ENCODE data around the gene MLF1. TPM values are rescaled to one million over a fixed set of nuclear protein-coding genes. Genes with fewer than 3 reads are reported as not detected.

MLF1 gene
- total and polyA plus RNA-seq, 2 of the 4 experiments (the other 2 are of a cell fraction) = 4.7 to 5.2 TPM

DNA sequence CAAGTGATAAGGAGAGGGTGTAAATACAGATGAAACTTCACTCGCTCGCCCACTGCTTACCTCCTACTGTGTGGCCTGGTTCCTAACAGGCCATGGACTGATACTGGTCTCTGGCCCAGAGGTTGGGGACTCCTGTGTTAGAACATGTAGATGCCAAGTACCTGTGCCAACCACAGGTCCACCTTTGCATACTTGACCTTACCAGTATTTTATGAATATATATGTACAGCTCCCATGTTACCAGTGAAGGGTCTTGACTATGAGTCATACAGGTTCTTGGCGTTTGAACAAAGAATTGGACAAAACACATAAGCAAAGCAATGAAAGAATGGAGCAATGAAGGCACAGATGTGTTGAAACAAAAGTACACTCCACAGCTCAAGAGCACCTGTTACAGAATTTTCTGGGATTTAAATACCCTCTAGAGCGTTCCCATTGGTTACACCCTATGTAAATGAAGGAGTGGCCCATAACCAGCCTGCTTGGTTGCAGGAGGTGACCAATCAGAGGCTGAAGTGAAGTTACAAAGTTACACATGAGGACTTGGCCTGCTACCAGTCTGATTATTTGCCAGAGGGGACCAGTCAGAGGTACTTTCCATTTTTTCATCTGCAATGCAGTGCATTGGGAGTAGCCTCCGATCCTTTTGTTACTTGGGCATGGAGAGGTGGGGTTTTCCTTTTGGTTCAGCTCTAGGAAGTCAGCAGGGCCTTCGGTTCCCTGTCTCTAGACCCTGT is 71.6 kb downstream of the MLF1 start:
- WGBS, 2 experiments (ENCODE audit: extremely low coverage in 2 of 2, insufficient read length in 1 of 2) = no CpG with 5 or more reads among the region's 6 CpGs
- intact Hi-C loops (cut with micrococcal nuclease) = loop anchor here (5.0 to 10.0 kb wide), 4 partner anchors 70 to 1025 kb away; partner anchors contain the start of genes MLF1 and SHOX2
- CTCF ChIA-PET = interaction anchor here (2.9 kb wide), 1 partner anchor 17 kb away, joined by 9 read pairs; no protein-coding TSS in a partner anchor

More for the DNA sequence above, 71.6 kb downstream of the MLF1 start:
- TF ChIP-seq RCOR1 (IDR thresholded peaks at IDR 0.05; ENCODE audit: insufficient replicate concordance, low read length) = no peak
- TF ChIP-seq NFE2L2 (IDR thresholded peaks at IDR 0.05; ENCODE audit: low read depth, low read length) = no peak
- TF ChIP-seq CHD1 (IDR thresholded peaks at IDR 0.05; ENCODE audit: low read depth, low read length) = no peak
- TF ChIP-seq CEBPB (IDR thresholded peaks at IDR 0.05; ENCODE audit: low read depth, low read length) = no peak
- TF ChIP-seq MAFK (IDR thresholded peaks at IDR 0.05; ENCODE audit: low read depth, low read length) = no peak
- Histone ChIP-seq H2AFZ (replicated peaks; ENCODE audit: low read length, poor library complexity) (no peak overlapping the region), H3K9ac (ENCODE audit: low read depth, low read length) (no peak overlapping the region), H3K23ac (ENCODE audit: low read depth, low read length) (no peak overlapping the region), H3K4ac (ENCODE audit: low read depth, low read length) (no peak overlapping the region), H3K14ac (replicated peaks; ENCODE audit: low read depth, low read length) (no peak overlapping the region), H3K36me3 (ENCODE audit: control insufficient read depth, insufficient read depth, low read length) (peaks cover 4% of the 10 kb centered on the region), H3K79me1 (ENCODE audit: low read depth in 1 of 2, low read length in 2 of 2) (peaks cover 8 to 20% of the 10 kb centered on the region in 2 experiments; a peak in 3 of 4 replicates), H3K56ac (ENCODE audit: extremely low read depth, insufficient read depth, low read length) (no peak overlapping the region), H2BK120ac (ENCODE audit: low read depth, low read length) (no peak overlapping the region), H3K4me1 (ENCODE audit: control insufficient read depth, insufficient read depth, low read length) (no peaks in the 10 kb centered on the region), H4K8ac (ENCODE audit: low read depth in 2 of 2, low read length in 2 of 2) (no peak overlapping the region), H3K4me3 (ENCODE audit: insufficient read depth, low read depth, low read length) (no peak overlapping the region), H4K91ac (ENCODE audit: insufficient read depth, low read depth, low read length) (no peak overlapping the region), H2BK5ac (ENCODE audit: low read depth, low read length, poor library complexity, severe bottlenecking) (no peak overlapping the region), H4K20me1 (ENCODE audit: insufficient read depth, low read length) (no peaks in the 10 kb centered on the region), H2BK15ac (ENCODE audit: low read depth, low read length) (no peak overlapping the region), H3K9me1 (ENCODE audit: insufficient read depth, low read length) (no peaks in the 10 kb centered on the region), H3K4me2 (ENCODE audit: low read depth, low read length) (no peak overlapping the region), H2AK5ac (ENCODE audit: low read depth, low read length) (no peak overlapping the region), H3K27me3 (ENCODE audit: control insufficient read depth, insufficient read depth, low read length) (no peaks in the 10 kb centered on the region), H3K18ac (ENCODE audit: low read depth, low read length) (no peak overlapping the region), H3K27ac (ENCODE audit: insufficient read depth, low read length) (no peak overlapping the region), H3K9me3 (ENCODE audit: control insufficient read depth, insufficient read depth, low read length) (no peaks in the 10 kb centered on the region), H4K5ac (ENCODE audit: low read depth, low read length) (no peak overlapping the region), H2AK9ac (replicated peaks; ENCODE audit: low read depth, low read length, poor library complexity) (no peak overlapping the region), H2BK20ac (ENCODE audit: low read depth, low read length) (no peak overlapping the region)
- POLR2A ChIA-PET (ENCODE audit: unreplicated experiment) = no interaction called here
- DNase-seq = no peak
- BruUV-seq (replicated peaks) = no TSS peak
- in situ Hi-C loops (cut with MboI; ENCODE audit: low sequenced_read_pairs) (loop anchor here (25.0 kb wide), 1 partner anchor 620 kb away; no protein-coding TSS in a partner anchor), dilution Hi-C loops (cut with HindIII; ENCODE audit: low sequenced_read_pairs, unreplicated experiment) (no loop called here)
- no peak for ATAC-seq (ENCODE audit: low read depth)
